Parathyroid adenoma (tissue), 2 donors: Measurements from ENCODE around the gene SPAG6.

Experiments
- H2AFZ ChIP-seq: fragments of 300-600 bp; sonication (generic); one replicate; pipeline ENCODE4 v1.7.0; 2017; ENCODE audit warnings: antibody characterized with exemption, mild to moderate bottlenecking
- H3K27ac ChIP-seq: fragments of 300-600 bp; sonication (generic); one replicate; pipeline ENCODE4 v1.7.0; 2017
- H3K27me3 ChIP-seq: fragments of 300-600 bp; sonication (generic); one replicate; pipeline ENCODE4 v1.7.0; 2017; ENCODE audit warnings: low read length; ENCODE audit not compliant: control insufficient read depth, insufficient read depth
- H3K36me3 ChIP-seq: fragments of 300-600 bp; sonication (generic); one replicate; pipeline ENCODE4 v1.7.0; 2017; ENCODE audit warnings: low read length; ENCODE audit not compliant: control insufficient read depth, insufficient read depth
- H3K4me1 ChIP-seq: fragments of 300-600 bp; sonication (generic); one replicate; pipeline ENCODE4 v1.7.0; 2017; ENCODE audit warnings: control low read depth
- H3K4me2 ChIP-seq: fragments of 300-600 bp; sonication (generic); one replicate; pipeline ENCODE4 v1.7.0; 2017; ENCODE audit warnings: low read length
- H3K4me3 ChIP-seq: fragments of 300-600 bp; sonication (generic); one replicate; pipeline ENCODE4 v1.7.0; 2017; ENCODE audit warnings: low read depth, low read length
- H3K79me2 ChIP-seq: fragments of 300-600 bp; sonication (generic); one replicate; pipeline ENCODE4 v1.7.0; 2017; ENCODE audit warnings: control low read depth
- H3K9ac ChIP-seq: fragments of 300-600 bp; sonication (generic); one replicate; pipeline ENCODE4 v1.7.0; 2017; ENCODE audit warnings: mild to moderate bottlenecking
- H3K9me3 ChIP-seq: fragments of 300-600 bp; sonication (generic); one replicate; pipeline ENCODE4 v1.7.0; 2017; ENCODE audit warnings: low read length; ENCODE audit not compliant: control insufficient read depth
- TF ChIP-seq, protein P1 (sequence below): fragments of 300-600 bp; sonication (generic); IDR thresholded peaks from one replicate; pipeline ENCODE4 v1.7.0; 2017; ENCODE audit warnings: antibody characterized with exemption, mild to moderate bottlenecking
- donor health status: primary hyperparathyroidism.

SPAG6 gene

DNA sequence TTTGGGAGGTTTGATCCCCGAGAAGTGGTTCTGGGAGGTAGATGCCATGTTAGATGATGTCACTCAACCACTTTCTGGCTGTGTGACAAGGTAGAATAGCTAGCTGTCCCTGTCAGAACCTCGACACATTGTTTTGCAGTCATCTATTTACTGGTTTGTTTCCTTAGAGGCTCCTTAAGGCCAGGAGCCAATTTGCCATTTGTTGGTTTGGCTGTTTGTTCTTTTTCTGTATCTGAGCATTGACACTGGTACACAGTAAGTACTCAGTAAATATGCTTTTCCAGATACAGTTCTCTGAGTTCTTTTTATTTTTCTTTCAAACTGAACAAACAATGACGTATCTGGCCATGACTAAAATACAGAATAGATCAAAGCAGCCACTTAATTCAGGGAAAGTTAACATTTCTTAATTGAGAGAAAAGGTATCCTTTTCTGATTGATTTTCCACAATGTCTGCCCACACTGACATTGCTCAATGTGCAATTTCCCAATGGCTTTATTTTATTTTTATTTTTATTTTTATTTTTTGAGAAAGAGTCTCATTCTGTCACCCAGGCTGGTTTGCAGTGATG, 121.6 kb downstream of the SPAG6 start:
- TF ChIP-seq, protein P1, sequence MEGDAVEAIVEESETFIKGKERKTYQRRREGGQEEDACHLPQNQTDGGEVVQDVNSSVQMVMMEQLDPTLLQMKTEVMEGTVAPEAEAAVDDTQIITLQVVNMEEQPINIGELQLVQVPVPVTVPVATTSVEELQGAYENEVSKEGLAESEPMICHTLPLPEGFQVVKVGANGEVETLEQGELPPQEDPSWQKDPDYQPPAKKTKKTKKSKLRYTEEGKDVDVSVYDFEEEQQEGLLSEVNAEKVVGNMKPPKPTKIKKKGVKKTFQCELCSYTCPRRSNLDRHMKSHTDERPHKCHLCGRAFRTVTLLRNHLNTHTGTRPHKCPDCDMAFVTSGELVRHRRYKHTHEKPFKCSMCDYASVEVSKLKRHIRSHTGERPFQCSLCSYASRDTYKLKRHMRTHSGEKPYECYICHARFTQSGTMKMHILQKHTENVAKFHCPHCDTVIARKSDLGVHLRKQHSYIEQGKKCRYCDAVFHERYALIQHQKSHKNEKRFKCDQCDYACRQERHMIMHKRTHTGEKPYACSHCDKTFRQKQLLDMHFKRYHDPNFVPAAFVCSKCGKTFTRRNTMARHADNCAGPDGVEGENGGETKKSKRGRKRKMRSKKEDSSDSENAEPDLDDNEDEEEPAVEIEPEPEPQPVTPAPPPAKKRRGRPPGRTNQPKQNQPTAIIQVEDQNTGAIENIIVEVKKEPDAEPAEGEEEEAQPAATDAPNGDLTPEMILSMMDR: no peak
- H3K4me1 ChIP-seq: no peaks in the 10 kb centered on the region
- H3K27me3 ChIP-seq: no peaks in the 10 kb centered on the region
- H3K4me2 ChIP-seq: no peak overlapping the region
- no peak overlapping the region for H3K27ac ChIP-seq
- no peak overlapping the region for H3K9ac ChIP-seq
- no peak overlapping the region for H3K4me3 ChIP-seq
- no peak overlapping the region for H2AFZ ChIP-seq
- H3K79me2 ChIP-seq: no peaks in the 10 kb centered on the region
- H3K9me3 ChIP-seq: no peaks in the 10 kb centered on the region
- H3K36me3 ChIP-seq: no peaks in the 10 kb centered on the region
